SU-DHL-6 (cell line): Measurements from ENCODE around the gene PMIS2.

ENCODE experiments used
- H2AFZ ChIP-seq: fragments of 200-600 bp; sonication (generic); 2 replicates; pipeline ENCODE4 v1.6.1; 2014; ENCODE audit warnings: low read depth, mild to moderate bottlenecking, moderate library complexity, mixed read lengths, antibody characterized with exemption, low read length; ENCODE audit not compliant: severe bottlenecking
- H3F3A ChIP-seq: fragments of 200-600 bp; shearing (Covaris generic); 2 replicates; pipeline ENCODE4 v1.6.0; 2016; ENCODE audit warnings: antibody characterized with exemption, mild to moderate bottlenecking; ENCODE audit not compliant: insufficient read depth
- H3K27ac ChIP-seq: fragments of 200-600 bp; sonication (generic); 2 replicates; pipeline ENCODE4 v1.5.1; 2016; ENCODE audit warnings: low read depth, mild to moderate bottlenecking, low read length, moderate library complexity, mixed read lengths
- H3K27me3 ChIP-seq: fragments of 200-600 bp; sonication (generic), shearing (Covaris generic); 2 replicates; pipeline ENCODE4 v1.6.0; 2014; ENCODE audit warnings: mild to moderate bottlenecking, low read length
- H3K36me3 ChIP-seq: fragments of 200-600 bp; sonication (generic); 2 replicates; pipeline ENCODE4 v1.6.1; 2014; ENCODE audit warnings: mild to moderate bottlenecking, low read length, mixed read lengths
- H3K4me2 ChIP-seq: fragments of 300-600, 200-600 bp; shearing (Covaris generic), sonication (generic); 2 replicates; pipeline ENCODE4 v1.6.0; 2014; ENCODE audit warnings: low read length, low read depth, mild to moderate bottlenecking; ENCODE audit not compliant: poor library complexity, severe bottlenecking
- H3K4me3 ChIP-seq: fragments of 200-600 bp; sonication (generic); 2 replicates; pipeline ENCODE4 v1.5.1; 2014; ENCODE audit warnings: antibody characterized with exemption, low read length, mild to moderate bottlenecking, mixed read lengths; ENCODE audit not compliant: insufficient read depth, poor library complexity, severe bottlenecking
- H3K79me2 ChIP-seq: fragments of 200-600 bp; sonication (generic); 2 replicates; pipeline ENCODE4 v1.6.1; 2014; ENCODE audit warnings: mild to moderate bottlenecking, low read length, moderate library complexity; ENCODE audit not compliant: insufficient read depth
- H3K9ac ChIP-seq: fragments of 200-600 bp; sonication (generic); 2 replicates; pipeline ENCODE4 v1.7.0; 2014; ENCODE audit warnings: mild to moderate bottlenecking, low read length
- H3K9me2 ChIP-seq: fragments of 200-600 bp; sonication (generic); replicated peaks from 2 replicates; pipeline ENCODE4 v1.6.1; 2014; ENCODE audit warnings: low read length; ENCODE audit not compliant: insufficient read depth
- H3K9me3 ChIP-seq: fragments of 200-600 bp; sonication (generic); 2 replicates; pipeline ENCODE4 v1.6.1; 2014; ENCODE audit warnings: low read length, mixed read lengths; ENCODE audit not compliant: insufficient read depth
- H4K20me1 ChIP-seq: fragments of 200-600 bp; sonication (generic); 2 replicates; pipeline ENCODE4 v1.6.1; 2014; ENCODE audit warnings: low read depth, mild to moderate bottlenecking, antibody characterized with exemption, low read length, moderate library complexity, mixed read lengths
- EZH2phosphoT487 ChIP-seq: fragments of 200-600 bp; sonication (generic), shearing (Covaris generic); conservative IDR thresholded peaks from 2 replicates; pipeline ENCODE4 v1.6.1; 2018; ENCODE audit warnings: mild to moderate bottlenecking, antibody characterized with exemption, low read length, moderate library complexity, mixed read lengths
- TF ChIP-seq, protein P1 (sequence below): fragments of 200-600 bp; sonication (generic); IDR thresholded peaks from one replicate; pipeline ENCODE4 v1.5.1; 2017; ENCODE audit warnings: antibody characterized with exemption, mild to moderate bottlenecking, low read length, moderate library complexity; ENCODE audit not compliant: insufficient read depth, poor library complexity, severe bottlenecking

The PMIS2 gene

DNA sequence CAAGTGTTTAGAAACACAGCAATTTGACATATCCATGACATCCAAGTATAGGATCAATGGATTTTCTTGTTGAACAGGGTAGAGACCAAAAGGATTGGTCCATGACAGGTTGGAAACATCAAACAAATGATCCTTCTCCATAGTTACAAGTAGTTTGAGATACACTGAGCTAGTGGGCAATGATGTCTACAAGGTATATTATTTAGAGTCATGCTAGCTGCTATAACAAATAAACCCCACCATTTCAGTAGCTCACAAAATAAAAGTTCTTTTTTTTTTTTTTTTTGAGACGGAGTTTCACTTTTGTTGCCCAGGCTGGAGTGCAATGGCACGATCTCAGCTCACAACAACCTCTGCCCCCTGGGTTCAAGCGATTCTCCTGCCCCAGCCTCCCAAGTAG lies 21.7 kb downstream of the PMIS2 start:
- H4K20me1 ChIP-seq, result no peaks in the 10 kb centered on the region
- TF ChIP-seq, protein P1, sequence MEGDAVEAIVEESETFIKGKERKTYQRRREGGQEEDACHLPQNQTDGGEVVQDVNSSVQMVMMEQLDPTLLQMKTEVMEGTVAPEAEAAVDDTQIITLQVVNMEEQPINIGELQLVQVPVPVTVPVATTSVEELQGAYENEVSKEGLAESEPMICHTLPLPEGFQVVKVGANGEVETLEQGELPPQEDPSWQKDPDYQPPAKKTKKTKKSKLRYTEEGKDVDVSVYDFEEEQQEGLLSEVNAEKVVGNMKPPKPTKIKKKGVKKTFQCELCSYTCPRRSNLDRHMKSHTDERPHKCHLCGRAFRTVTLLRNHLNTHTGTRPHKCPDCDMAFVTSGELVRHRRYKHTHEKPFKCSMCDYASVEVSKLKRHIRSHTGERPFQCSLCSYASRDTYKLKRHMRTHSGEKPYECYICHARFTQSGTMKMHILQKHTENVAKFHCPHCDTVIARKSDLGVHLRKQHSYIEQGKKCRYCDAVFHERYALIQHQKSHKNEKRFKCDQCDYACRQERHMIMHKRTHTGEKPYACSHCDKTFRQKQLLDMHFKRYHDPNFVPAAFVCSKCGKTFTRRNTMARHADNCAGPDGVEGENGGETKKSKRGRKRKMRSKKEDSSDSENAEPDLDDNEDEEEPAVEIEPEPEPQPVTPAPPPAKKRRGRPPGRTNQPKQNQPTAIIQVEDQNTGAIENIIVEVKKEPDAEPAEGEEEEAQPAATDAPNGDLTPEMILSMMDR, result no peak
- TF ChIP-seq EZH2phosphoT487, result no peak
- no peak overlapping the region for H3K4me3 ChIP-seq
- no peaks in the 10 kb centered on the region for H3K9me2 ChIP-seq
- H3K9me3 ChIP-seq, result no peaks in the 10 kb centered on the region
- H3K27me3 ChIP-seq, result no peaks in the 10 kb centered on the region
- no peak overlapping the region for H3K9ac ChIP-seq
- no peak overlapping the region for H3K4me2 ChIP-seq
- H3K36me3 ChIP-seq, result no peaks in the 10 kb centered on the region
- no peak overlapping the region for H2AFZ ChIP-seq
- H3F3A ChIP-seq, result no peaks in the 10 kb centered on the region
- H3K79me2 ChIP-seq, result no peaks in the 10 kb centered on the region
- H3K27ac ChIP-seq, result no peak overlapping the region

DNA sequence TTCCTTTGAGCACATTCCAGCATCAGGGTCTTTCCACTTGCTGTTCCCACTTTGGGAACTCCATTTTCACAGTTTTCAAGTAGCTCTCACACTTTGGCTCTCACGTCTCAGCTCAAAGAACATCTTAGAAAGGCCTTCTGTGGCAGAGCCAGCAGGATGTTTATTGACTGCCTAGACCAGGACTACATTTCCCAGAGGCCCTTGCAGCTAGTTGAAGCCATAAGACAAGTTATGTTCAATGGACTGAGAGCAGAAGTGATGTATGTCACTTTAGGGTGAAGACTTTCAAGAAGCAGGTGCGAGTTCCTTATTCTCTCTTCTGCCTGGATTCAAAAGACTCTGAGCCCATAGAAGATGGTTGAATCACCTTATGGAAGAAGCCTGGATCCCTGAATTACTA lies 22.3 kb downstream of the PMIS2 start:
- peaks cover 5% of the 10 kb centered on the region; the same call in 1 of the 2 replicates for H3K79me2 ChIP-seq
- no peaks in the 10 kb centered on the region for H3K9me2 ChIP-seq
- H3K4me2 ChIP-seq, result no peak overlapping the region
- H3F3A ChIP-seq, result no peaks in the 10 kb centered on the region
- no peaks in the 10 kb centered on the region for H3K27me3 ChIP-seq
- no peaks in the 10 kb centered on the region for H3K36me3 ChIP-seq
- TF ChIP-seq EZH2phosphoT487, result no peak
- TF ChIP-seq, protein P1, result no peak
- H4K20me1 ChIP-seq, result no peaks in the 10 kb centered on the region
- no peak overlapping the region for H3K27ac ChIP-seq
- no peak overlapping the region for H2AFZ ChIP-seq
- no peak overlapping the region for H3K9ac ChIP-seq
- no peak overlapping the region for H3K4me3 ChIP-seq
- H3K9me3 ChIP-seq, result no peaks in the 10 kb centered on the region

DNA sequence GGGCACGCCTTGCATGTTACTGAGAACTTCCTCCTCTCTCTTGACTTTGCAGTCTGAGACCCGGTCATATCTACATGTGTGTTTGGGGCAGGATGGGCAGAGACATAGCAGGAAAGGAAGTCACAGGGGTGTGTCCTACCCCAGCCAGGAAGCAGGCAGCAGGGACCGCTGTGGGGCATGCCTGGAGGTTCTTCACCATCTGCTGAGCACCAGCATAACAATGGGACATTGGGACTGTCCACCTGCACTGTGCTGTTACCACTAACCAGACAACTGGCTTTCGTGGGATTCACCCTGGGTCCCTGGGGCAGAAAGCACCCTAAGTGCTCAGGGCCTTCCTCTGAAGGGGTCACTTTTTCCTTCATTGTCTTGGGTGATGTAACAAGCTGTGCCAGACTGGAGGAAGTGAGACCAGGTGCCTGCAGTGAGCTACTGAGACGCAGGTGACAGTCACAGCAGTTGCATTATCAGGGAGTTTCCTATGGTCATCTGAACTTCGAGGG lies 23.9 kb downstream of the PMIS2 start:
- Histone ChIP-seq H3K79me2 (peaks cover 8% of the 10 kb centered on the region; the same call in 1 of the 2 replicates), H3K27ac (no peak overlapping the region), H2AFZ (no peak overlapping the region), H3K27me3 (no peaks in the 10 kb centered on the region), H3K36me3 (no peaks in the 10 kb centered on the region), H3K9me2 (no peaks in the 10 kb centered on the region), H3K4me3 (no peak overlapping the region), H3K9ac (no peak overlapping the region), H3F3A (no peaks in the 10 kb centered on the region), H4K20me1 (no peaks in the 10 kb centered on the region), H3K4me2 (no peak overlapping the region), H3K9me3 (no peaks in the 10 kb centered on the region)
- no peak for TF ChIP-seq EZH2phosphoT487
- TF ChIP-seq, protein P1, result no peak
